CD4-positive, alpha-beta T cell treated with Interleukin-6 for 4 hours (primary cell): Measurements from ENCODE around the gene MAP7D2.

ENCODE experiments used
- DNase-seq: peaks from one replicate; pipeline ENCODE4 v3.0.0-alpha.2; 2020; ENCODE audit warnings: mixed read lengths

Gene MAP7D2

GRCh38 chrX:20037186-20037585, 79.5 kb downstream of the MAP7D2 start:
- no peak for DNase-seq

DNA sequence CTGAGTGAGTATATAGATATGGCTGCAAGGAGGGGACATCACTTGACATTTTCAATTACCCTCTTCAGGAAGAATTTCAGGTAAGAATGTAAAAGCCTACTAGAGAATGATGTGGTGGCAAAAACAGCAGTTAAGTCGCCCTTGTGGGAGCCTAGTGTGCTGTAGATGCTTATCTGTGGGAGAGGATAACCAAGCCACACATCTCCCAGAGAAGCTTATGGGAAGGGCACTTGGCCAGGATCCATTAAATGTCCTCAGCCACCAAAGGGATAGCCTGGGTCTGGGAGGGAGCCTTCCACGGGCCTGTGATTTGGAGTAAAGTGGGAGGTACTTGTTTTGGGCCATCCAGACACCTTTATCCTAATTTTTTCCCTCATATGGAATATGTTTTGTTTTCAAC, 84.5 kb downstream of the MAP7D2 start:
- no peak for DNase-seq

- DNase-seq = no peak
Observed at GRCh38 chrX:20029728-20030127, 87.0 kb downstream of the MAP7D2 start.

DNA sequence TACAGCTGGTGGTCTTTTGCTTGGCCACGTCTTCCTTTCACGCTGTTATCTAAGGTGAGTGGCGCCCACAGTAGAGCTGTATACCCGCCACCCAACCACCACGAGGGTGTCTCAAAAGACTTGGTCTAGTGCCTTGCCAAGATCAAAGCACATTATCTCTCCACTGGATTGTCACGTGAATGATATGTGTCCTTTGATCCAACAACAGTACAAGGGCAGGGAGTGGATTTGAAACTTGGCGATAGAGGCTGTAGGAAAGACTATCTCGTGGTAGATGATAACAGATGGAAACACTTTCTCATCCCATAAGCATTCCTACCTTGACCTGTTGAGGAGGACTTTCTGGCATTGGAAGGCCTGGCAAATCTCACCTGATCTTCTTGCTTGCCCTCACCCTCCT, 88.1 kb downstream of the MAP7D2 start:
- DNase-seq = no peak

DNA sequence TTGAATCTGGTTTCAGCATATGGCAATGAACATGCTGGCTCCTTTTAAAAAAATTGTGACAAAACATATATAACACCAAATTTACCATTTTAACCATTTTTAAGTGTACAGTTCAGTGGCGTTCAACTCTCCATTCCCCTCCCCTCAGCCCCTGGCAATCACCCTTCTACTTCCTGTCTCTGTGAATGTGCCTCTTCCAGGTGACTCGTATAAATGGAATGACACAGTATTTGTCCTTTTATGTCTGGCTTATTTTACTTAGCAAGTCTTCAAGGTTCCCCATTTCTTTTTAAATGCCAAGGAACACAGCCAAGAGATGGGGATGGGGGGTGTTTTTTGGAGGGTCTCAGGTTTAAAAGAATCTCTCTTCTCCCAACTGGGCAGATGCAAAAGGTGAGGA, 90.4 kb downstream of the MAP7D2 start:
- no peak for DNase-seq

DNA sequence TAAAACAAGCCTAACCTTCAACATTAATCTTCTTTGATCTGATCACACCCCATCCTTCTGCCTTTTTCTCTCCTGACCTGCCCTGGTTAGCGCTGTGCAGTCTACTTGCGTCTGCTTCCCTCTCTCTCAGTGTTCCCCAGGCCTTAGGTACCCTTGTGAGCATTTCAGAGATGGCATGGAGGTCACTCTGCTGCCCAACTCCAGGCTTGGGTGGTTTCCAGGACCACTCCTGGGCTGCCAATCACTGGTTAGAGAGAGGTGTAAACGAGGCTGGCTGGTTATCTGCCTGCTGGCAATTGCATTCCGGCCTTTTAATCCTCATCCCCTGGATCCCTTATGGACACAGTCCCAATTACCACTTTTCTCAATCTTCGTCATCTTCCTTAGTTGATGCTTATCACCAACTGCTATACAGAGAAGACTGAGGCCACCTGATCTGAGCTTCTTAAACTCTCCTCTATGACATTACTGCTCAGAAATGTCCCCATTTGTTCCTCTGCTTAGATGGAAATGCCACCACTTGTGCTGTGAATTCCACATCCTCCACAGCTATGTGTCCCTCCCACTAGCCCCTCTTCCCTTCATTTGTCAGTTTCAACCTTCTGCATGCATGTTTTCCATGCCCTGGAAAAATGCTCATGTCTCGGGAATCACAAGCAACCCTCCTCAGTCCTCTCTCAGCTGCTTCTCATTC, 96.9 kb downstream of the MAP7D2 start:
- no peak for DNase-seq

DNA sequence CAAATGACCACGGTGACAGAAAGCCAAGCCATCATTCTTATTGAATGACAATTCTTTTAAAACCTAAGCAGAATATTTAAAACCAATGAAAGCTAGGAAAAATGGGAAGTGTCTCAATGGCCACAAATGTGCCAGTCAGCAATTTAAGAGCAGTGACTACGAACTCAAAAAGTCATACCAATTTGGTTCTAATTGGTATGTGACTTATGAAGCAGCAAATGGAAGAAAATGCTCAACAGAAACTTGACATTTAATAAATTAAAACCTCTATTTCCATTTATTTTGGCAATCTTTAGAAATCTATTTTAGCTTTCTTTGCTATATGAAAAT, 100.1 kb downstream of the MAP7D2 start:
- DNase-seq = no peak

GRCh38 chrX:20015945-20016615, 100.6 kb downstream of the MAP7D2 start:
- DNase-seq = no peak

DNA sequence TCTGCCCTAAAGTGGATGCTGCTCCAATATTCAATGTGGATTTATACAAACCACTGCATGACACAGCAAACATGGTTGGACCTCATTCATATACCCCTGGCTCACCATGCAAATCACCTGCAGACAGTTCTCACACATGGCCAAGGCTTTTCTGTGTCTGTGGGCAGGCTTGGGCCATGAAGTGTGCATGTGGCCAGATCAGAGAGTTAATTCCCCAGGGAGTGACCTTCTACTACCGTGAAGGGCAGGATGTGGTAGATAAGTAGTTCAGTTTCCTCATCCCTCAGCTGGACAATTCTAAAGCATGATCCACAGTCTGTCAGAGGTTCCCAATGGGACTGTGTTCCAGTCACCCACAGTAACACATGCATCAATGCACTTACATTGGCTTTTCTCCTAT, 101.3 kb downstream of the MAP7D2 start:
- DNase-seq = no peak

DNA sequence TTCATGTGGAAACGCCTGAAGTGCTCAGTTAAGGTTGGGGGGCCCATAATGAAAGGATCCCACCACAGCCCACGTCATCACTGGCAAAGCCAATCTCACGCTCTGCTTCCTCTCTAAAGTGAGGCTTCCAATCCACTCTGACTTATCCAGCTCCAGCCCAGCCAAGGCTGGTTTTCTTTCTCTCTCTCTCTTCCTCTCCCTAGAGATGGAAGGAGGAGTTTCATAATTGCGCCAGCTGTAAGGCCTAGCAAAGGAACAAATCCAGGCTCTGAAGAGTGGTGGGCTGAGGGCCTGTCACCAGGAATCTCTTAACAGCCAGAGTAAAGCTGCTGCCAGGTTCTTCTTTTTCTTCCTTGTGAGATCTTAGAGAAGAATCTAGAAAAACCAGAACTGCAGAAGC, 105.1 kb downstream of the MAP7D2 start:
- DNase-seq = no peak

GRCh38 chrX:20007962-20008622, 108.6 kb downstream of the MAP7D2 start:
- no peak for DNase-seq

- DNase-seq = no peak
Observed at GRCh38 chrX:20005883-20006282, 110.8 kb downstream of the MAP7D2 start.

DNA sequence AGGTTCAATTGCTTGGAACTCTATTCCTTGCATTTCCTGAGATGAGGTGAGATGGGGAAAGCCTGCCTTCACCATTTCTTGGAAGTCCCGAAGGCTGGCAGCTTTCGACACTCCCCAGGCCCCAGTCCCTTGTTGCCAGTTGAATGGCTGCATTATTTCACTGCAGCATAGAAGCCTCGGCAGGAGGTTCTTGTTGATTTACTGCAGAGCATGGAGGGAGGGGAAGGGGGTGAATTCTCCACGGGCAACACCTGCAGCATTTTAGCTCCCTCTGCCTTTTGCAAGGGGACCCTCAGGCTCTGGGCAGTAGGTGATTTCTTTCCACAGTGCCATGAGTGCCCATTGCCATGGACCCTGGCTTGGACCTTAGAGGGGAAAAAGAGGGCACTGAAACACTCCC, 115.1 kb downstream of the MAP7D2 start:
- DNase-seq = no peak

DNA sequence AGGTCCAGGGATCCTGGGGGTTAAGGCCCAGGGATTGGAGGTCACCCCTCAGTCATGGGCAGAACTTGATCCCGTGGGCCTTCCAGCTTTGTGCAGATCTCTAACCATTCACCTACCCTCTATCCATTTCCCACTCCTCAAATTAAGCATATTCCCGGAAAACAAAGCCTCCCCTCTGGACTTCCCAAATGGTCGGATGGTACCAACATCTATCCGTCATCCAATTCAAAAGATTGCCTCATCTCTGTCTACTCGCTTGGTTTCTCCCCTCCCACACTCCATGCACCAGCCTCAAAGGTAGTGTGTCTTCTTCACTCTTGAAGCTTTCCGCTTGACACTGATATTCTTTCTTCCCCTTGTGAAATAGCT, 125.4 kb downstream of the MAP7D2 start:
- DNase-seq = peak; percentile 4

DNA sequence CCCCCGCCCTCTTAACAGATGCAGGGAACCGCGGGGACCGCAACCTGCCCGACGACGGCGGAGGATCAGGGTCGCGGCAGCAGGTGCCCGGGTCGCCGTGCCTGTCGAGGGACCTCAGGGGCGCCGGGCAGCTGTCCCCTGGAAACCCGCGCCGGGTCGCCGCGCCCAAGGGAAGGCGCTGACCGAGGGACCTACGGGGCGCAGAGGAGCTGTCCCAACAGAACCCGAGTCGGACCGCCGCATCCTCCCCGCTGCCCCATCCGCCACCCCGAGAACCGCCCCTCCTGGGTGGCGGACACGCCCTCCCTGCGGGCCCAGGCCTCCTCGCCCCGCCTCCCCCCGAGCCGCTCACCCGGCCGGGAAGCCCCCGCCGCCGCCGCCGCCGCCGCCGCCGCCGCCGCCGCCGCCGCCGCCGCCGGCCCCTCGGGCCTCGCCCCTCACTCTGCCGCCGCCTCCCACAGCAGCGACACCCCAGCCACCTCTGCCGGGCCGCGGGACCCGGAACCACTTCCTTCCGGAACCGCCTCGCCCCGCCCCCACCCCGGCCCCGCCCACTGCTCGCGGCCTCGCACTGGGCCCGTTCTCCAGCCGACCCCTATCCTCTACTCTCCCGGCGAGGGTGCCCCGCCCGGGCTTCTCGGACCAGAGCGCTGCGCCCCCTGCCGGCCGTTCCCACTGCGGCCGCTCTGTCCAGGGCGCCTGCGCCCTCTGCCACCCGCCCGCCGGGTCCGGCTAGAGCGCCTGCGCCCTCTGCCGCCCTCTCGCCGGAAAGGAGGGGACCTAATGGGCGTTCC, 126.0 kb downstream of the MAP7D2 start, which contains the start of gene BCLAF3:
BCLAF3 (minus strand) TSS at position 506 of the 794 bp plus-strand sequence. CDS start 20,797 bp downstream, outside the sequence.
- DNase-seq = peak; percentile 92

DNA sequence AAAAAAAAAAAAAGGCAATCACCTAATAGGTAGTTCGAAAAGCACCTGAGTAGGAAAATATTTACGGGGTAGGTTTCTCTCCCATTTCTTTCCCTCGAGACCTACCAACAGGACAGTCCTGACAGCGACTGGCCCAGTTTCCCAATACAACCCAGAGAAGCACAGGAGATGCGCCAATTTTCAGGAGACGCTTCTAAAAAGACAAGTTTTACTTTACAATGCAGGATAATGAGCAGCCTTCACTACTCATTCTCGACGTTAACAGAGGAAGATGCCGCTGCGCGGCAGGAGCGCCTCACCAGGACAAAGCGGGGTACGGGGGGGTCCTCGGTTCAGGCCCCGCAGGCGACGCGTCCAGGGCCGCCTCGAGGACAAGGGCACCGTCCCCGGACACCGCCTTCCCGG, 126.6 kb downstream of the MAP7D2 start:
- DNase-seq = peak; percentile 44

- DNase-seq = no peak
Observed at GRCh38 chrX:19987856-19988255, 128.9 kb downstream of the MAP7D2 start.

GRCh38 chrX:19986531-19986930, 130.2 kb downstream of the MAP7D2 start:
- no peak for DNase-seq

GRCh38 chrX:19981947-19982346, 134.8 kb downstream of the MAP7D2 start:
- DNase-seq = no peak

- DNase-seq = no peak
Observed at GRCh38 chrX:19975845-19976244, 140.9 kb downstream of the MAP7D2 start.

GRCh38 chrX:19972984-19973383, 143.7 kb downstream of the MAP7D2 start:
- DNase-seq = no peak

GRCh38 chrX:19968276-19968675, 148.4 kb downstream of the MAP7D2 start:
- DNase-seq = no peak

DNA sequence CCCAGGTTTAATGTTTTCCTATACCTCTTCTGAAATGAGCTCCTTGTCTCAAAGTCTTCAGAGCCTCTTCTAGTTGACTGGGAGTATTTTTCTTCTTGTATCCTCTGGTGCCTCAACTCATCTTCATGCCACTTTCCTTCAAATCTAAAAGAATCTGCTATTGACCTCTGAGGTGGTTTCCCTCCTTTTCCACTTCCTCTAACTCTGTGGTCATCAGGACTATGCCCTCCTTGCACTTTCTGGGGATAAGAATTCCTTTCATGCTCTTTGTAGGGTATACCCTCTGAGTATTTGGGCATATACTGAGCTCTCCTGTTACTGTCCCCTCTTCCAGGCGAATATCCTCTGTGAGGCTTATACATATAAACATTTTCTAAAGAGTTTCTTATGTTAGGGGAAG, 150.7 kb downstream of the MAP7D2 start:
- no peak for DNase-seq
